Measurements from ENCODE around the gene ZC3H12D. TPM values are rescaled to one million over a fixed set of nuclear protein-coding genes. Genes with fewer than 3 reads are reported as not detected.

ZC3H12D gene
- total and polyA plus RNA-seq, 2 of the 13 experiments (the other 11 are each of a cell fraction or from before 2014, with no cell fraction given): 1.2 to 2.7 TPM

DNA sequence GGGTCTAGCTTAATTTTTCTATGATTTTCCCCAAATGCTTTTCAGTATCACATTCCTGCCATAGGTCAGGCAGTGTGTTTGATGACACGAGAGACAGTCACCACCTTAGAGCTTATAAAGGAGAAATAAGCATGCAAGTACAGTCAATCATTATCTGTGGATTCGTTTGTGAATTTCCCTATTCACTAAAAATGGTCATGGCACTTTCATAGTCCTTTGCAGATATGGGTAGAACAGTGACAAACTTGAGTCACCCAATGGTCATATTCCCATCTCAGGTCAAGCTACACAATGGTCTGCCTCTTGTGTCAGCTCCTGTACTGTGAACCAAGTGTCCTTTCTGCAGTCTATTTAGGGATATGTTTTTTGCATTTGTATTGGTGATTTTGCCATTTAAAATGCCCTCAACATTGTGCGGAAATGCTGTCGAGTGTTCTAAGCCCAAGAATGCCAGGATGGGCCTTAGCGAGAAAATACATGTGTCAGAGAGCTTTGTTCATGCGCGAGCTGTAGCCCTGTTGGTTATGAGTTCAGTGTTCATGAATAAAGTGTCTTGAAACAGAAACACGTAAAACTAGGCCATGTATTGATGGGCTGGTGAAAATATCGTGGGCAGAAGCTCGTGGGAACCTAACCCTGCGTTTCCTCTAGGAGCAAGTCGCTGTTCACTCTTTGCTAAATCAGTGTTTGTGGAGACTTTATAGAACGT lies 65.0 kb downstream of the ZC3H12D start:
- no peak for TF ChIP-seq ZNF891 (CRISPR knock-in tag; IDR thresholded peaks at IDR 0.05)
- TF ChIP-seq, protein P1, sequence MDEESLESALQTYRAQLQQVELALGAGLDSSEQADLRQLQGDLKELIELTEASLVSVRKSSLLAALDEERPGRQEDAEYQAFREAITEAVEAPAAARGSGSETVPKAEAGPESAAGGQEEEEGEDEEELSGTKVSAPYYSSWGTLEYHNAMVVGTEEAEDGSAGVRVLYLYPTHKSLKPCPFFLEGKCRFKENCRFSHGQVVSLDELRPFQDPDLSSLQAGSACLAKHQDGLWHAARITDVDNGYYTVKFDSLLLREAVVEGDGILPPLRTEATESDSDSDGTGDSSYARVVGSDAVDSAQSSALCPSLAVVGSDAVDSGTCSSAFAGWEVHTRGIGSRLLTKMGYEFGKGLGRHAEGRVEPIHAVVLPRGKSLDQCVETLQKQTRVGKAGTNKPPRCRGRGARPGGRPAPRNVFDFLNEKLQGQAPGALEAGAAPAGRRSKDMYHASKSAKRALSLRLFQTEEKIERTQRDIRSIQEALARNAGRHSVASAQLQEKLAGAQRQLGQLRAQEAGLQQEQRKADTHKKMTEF (CRISPR knock-in tag; IDR thresholded peaks at IDR 0.05): no peak
- TF ChIP-seq CREB1 (IDR thresholded peaks at IDR 0.05): 0 out of 2 replicates have a peak, but pooled peaks have one; percentile 28
- TF ChIP-seq CREB1 (CRISPR knock-in tag; IDR thresholded peaks at IDR 0.05): no peak
- no peak for DNase-seq (ENCODE audit: low spot score)
- Histone ChIP-seq H4K20me1 (ENCODE audit: insufficient read depth, low read length) (no peaks in the 10 kb centered on the region), H3K4me2 (ENCODE audit: low read depth, low read length) (no peak overlapping the region), H3K27me3 (ENCODE audit: control insufficient read depth in 1 of 2, insufficient read depth in 2 of 2, low read length in 2 of 2) (peaks cover 0 to 13% of the 10 kb centered on the region in 2 experiments; a peak in 3 of 5 replicates), H3K79me2 (ENCODE audit: insufficient read depth, low read length) (no peaks in the 10 kb centered on the region), H2AFZ (ENCODE audit: low read length) (no peak overlapping the region), H3K36me3 (replicated peaks in 1 of 2; ENCODE audit: control insufficient read depth in 1 of 2, insufficient read depth in 2 of 2, low read length in 2 of 2) (no peaks in the 10 kb centered on the region), H3K4me1 (ENCODE audit: insufficient read depth, low read length) (peaks cover 16% of the 10 kb centered on the region), H3K9me3 (ENCODE audit: low read length) (no peaks in the 10 kb centered on the region), H3K9ac (ENCODE audit: insufficient read depth, low read depth, low read length) (no peak overlapping the region), H3K27ac (ENCODE audit: extremely low read length, insufficient read depth, low read length) (no peak overlapping the region), H3K4me3 (replicated peaks in 1 of 3; ENCODE audit: insufficient read depth in 1 of 3, low read depth in 2 of 3, low read length in 3 of 3) (no peak overlapping the region)
- ATAC-seq: no peak
- no TSS peak for BruUV-seq (replicated peaks)
- in situ Hi-C loops (cut with HindIII; ENCODE audit: extremely low pct_ligation_motif_present, low pct_unique_long_range_greater_than_20kb): no loop called here
- CTCF ChIA-PET (ENCODE audit: low intra/inter-chr PET ratio, low total read pairs): no interaction called here
- intact Hi-C loops (cut with micrococcal nuclease; ENCODE audit: unreplicated experiment): loop anchor here (5.0 kb wide), 1 partner anchor 103 kb away; the partner anchor contains the start of gene TAB2
- 51% methylated on average over 13 of the region's 13 CpGs for WGBS (ENCODE audit: low lambda C conversion rate)
- POLR2A ChIA-PET: no interaction called here
- FAIRE-seq: no peak

DNA sequence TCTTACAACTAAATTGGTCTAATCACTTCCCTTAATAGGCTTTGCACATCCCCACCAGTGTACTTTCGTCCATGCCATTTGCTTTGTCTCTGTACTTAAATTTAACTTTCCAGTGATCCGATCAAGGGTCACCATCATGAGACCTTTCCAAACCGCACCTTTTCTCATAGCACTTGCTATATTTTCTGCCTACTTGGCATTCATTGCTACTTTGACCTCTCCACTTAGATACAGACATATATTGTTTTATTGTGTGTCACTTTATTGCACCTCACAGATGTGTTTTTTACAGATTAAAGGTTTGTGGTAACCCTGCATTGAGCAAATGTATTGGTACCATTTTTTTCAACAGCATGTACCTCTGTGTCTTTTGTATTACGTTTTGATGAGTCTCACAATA lies 70.0 kb downstream of the ZC3H12D start:
- DNase-seq (ENCODE audit: low spot score): no peak
- CTCF ChIA-PET (ENCODE audit: low intra/inter-chr PET ratio, low total read pairs): no interaction called here
- intact Hi-C loops (cut with micrococcal nuclease; ENCODE audit: unreplicated experiment) (no loop called here), in situ Hi-C loops (cut with HindIII; ENCODE audit: extremely low pct_ligation_motif_present, low pct_unique_long_range_greater_than_20kb) (no loop called here)
- peak in 1 of 2 experiments; percentile 29; a peak in 1 of 4 replicates for TF ChIP-seq MAFK (conservative IDR thresholded peaks at IDR 0.05 in 1 of 2, IDR thresholded peaks at IDR 0.05 in 1 of 2; ENCODE audit: low read length in 2 of 2)
- no peak for TF ChIP-seq SP4 (CRISPR knock-in tag; IDR thresholded peaks at IDR 0.05)
- Histone ChIP-seq H3K79me2 (ENCODE audit: insufficient read depth, low read length) (no peaks in the 10 kb centered on the region), H2AFZ (ENCODE audit: low read length) (no peak overlapping the region), H4K20me1 (ENCODE audit: insufficient read depth, low read length) (no peaks in the 10 kb centered on the region), H3K27ac (ENCODE audit: extremely low read length, insufficient read depth, low read length) (no peak overlapping the region), H3K27me3 (ENCODE audit: control insufficient read depth in 1 of 2, insufficient read depth in 2 of 2, low read length in 2 of 2) (no peaks in the 10 kb centered on the region; a peak in 1 of 5 replicates), H3K4me3 (replicated peaks in 1 of 3; ENCODE audit: insufficient read depth in 1 of 3, low read depth in 2 of 3, low read length in 3 of 3) (no peak overlapping the region), H3K9ac (ENCODE audit: insufficient read depth, low read depth, low read length) (no peak overlapping the region), H3K4me2 (ENCODE audit: low read depth, low read length) (no peak overlapping the region), H3K36me3 (replicated peaks in 1 of 2; ENCODE audit: control insufficient read depth in 1 of 2, insufficient read depth in 2 of 2, low read length in 2 of 2) (peaks cover 2 to 9% of the 10 kb centered on the region in 2 experiments; a peak in 3 of 5 replicates), H3K4me1 (ENCODE audit: insufficient read depth, low read length) (no peaks in the 10 kb centered on the region), H3K9me3 (ENCODE audit: low read length) (no peaks in the 10 kb centered on the region)
- POLR2A ChIA-PET: no interaction called here
- FAIRE-seq: no peak
- no TSS peak for BruUV-seq (replicated peaks)
- no peak for ATAC-seq
- WGBS (ENCODE audit: low lambda C conversion rate): 85% methylated on average over 4 of the region's 4 CpGs

Data from HepG2 (cell line).